ENCODE results near the gene FEZ2. TPM values are rescaled to one million over a fixed set of nuclear protein-coding genes. Genes with fewer than 3 reads are reported as not detected.

Gene FEZ2
- total and polyA plus RNA-seq, 10 of the 15 experiments (the other 5 are each of a cell fraction or from before 2014, with no cell fraction given) = 3.0 to 15.4 (median 6.6) TPM

DNA sequence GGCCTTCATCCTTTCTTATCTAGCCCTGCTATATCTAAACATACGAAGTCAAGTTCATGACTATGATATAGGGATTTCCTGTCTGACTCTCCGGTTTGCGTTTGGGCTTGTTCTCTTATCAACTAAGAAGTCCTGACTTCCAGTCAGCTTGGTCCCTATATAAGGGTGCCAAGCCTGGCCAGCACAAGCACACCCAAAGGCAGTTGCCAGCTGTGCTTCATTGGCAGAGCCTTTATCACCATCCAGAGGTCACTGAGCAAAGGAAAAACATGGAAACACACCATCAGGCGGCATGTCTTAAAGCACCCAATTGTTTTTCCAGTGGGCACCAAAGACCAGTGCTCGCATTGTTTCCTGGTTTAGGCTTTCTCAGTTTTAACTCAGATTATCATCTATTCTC, 72.7 kb downstream of the FEZ2 start:
- no peak overlapping the region for H3K27ac ChIP-seq (ENCODE audit: control insufficient read depth, insufficient read depth)
- ChIA-PET CTCF (no interaction called here), RAD21 (ENCODE audit: unreplicated experiment) (no interaction called here), POLR2A (no interaction called here), SMC1A (ENCODE audit: uncharacterized antibody, unreplicated experiment) (interaction anchor here (1.9 kb wide), 1 partner anchor 13 kb away, joined by 5 read pairs; no protein-coding TSS in a partner anchor)
- no peaks in the 10 kb centered on the region for H3K79me2 ChIP-seq (ENCODE audit: control insufficient read depth, insufficient read depth, low read length)
- no peak overlapping the region for H3K9ac ChIP-seq (ENCODE audit: control insufficient read depth, insufficient read depth, low read length)
- TF ChIP-seq NFYB (IDR thresholded peaks at IDR 0.05; ENCODE audit: insufficient read depth, low read depth, low read length) (no peak), POLR2AphosphoS2 (IDR thresholded peaks at IDR 0.05; ENCODE audit: low read depth, low read length) (no peak), ZNF207 (IDR thresholded peaks at IDR 0.05; ENCODE audit: borderline replicate concordance) (no peak), POU2F2 (IDR thresholded peaks at IDR 0.05; ENCODE audit: borderline replicate concordance, low read depth, low read length) (no peak), NR2C1 (IDR thresholded peaks at IDR 0.05) (no peak)
- TF ChIP-seq, protein P1, sequence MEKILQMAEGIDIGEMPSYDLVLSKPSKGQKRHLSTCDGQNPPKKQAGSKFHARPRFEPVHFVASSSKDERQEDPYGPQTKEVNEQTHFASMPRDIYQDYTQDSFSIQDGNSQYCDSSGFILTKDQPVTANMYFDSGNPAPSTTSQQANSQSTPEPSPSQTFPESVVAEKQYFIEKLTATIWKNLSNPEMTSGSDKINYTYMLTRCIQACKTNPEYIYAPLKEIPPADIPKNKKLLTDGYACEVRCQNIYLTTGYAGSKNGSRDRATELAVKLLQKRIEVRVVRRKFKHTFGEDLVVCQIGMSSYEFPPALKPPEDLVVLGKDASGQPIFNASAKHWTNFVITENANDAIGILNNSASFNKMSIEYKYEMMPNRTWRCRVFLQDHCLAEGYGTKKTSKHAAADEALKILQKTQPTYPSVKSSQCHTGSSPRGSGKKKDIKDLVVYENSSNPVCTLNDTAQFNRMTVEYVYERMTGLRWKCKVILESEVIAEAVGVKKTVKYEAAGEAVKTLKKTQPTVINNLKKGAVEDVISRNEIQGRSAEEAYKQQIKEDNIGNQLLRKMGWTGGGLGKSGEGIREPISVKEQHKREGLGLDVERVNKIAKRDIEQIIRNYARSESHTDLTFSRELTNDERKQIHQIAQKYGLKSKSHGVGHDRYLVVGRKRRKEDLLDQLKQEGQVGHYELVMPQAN (conservative IDR thresholded peaks at IDR 0.05) = no peak
- TF ChIP-seq, protein P2, sequence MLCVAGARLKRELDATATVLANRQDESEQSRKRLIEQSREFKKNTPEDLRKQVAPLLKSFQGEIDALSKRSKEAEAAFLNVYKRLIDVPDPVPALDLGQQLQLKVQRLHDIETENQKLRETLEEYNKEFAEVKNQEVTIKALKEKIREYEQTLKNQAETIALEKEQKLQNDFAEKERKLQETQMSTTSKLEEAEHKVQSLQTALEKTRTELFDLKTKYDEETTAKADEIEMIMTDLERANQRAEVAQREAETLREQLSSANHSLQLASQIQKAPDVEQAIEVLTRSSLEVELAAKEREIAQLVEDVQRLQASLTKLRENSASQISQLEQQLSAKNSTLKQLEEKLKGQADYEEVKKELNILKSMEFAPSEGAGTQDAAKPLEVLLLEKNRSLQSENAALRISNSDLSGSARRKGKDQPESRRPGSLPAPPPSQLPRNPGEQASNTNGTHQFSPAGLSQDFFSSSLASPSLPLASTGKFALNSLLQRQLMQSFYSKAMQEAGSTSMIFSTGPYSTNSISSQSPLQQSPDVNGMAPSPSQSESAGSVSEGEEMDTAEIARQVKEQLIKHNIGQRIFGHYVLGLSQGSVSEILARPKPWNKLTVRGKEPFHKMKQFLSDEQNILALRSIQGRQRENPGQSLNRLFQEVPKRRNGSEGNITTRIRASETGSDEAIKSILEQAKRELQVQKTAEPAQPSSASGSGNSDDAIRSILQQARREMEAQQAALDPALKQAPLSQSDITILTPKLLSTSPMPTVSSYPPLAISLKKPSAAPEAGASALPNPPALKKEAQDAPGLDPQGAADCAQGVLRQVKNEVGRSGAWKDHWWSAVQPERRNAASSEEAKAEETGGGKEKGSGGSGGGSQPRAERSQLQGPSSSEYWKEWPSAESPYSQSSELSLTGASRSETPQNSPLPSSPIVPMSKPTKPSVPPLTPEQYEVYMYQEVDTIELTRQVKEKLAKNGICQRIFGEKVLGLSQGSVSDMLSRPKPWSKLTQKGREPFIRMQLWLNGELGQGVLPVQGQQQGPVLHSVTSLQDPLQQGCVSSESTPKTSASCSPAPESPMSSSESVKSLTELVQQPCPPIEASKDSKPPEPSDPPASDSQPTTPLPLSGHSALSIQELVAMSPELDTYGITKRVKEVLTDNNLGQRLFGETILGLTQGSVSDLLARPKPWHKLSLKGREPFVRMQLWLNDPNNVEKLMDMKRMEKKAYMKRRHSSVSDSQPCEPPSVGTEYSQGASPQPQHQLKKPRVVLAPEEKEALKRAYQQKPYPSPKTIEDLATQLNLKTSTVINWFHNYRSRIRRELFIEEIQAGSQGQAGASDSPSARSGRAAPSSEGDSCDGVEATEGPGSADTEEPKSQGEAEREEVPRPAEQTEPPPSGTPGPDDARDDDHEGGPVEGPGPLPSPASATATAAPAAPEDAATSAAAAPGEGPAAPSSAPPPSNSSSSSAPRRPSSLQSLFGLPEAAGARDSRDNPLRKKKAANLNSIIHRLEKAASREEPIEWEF (IDR thresholded peaks at IDR 0.05; ENCODE audit: insufficient replicate concordance, low read depth, low read length) = no peak
- TF ChIP-seq, protein P3, sequence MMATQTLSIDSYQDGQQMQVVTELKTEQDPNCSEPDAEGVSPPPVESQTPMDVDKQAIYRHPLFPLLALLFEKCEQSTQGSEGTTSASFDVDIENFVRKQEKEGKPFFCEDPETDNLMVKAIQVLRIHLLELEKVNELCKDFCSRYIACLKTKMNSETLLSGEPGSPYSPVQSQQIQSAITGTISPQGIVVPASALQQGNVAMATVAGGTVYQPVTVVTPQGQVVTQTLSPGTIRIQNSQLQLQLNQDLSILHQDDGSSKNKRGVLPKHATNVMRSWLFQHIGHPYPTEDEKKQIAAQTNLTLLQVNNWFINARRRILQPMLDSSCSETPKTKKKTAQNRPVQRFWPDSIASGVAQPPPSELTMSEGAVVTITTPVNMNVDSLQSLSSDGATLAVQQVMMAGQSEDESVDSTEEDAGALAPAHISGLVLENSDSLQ (IDR thresholded peaks at IDR 0.05) = no peak
- WGBS (ENCODE audit: insufficient coverage, insufficient replicate concordance, low lambda C conversion rate, missing lambda C conversion rate) = 82% methylated on average over 5 of the region's 5 CpGs
- no peaks in the 10 kb centered on the region for H3K9me3 ChIP-seq (replicated peaks; ENCODE audit: control insufficient read depth, insufficient read depth, low read length)
- no peak overlapping the region for H3K4me2 ChIP-seq (ENCODE audit: control insufficient read depth, insufficient read depth)
- no peak overlapping the region for H2AFZ ChIP-seq (ENCODE audit: control insufficient read depth, low read depth, low read length)
- peaks cover 14% of the 10 kb centered on the region for H3K4me1 ChIP-seq (ENCODE audit: control insufficient read depth, insufficient read depth, low read length)
- H3K4me3 ChIP-seq = no peak overlapping the region
- in situ Hi-C loops (cut with MboI) = no loop called here
- H3K36me3 ChIP-seq (ENCODE audit: control insufficient read depth in 2 of 2, insufficient read depth in 2 of 2, low read length in 1 of 2) = no peaks in the 10 kb centered on the region
- no peaks in the 10 kb centered on the region for H4K20me1 ChIP-seq (ENCODE audit: control insufficient read depth, insufficient read depth)
- DNase-seq (ENCODE audit: low read depth, low spot score) = no peak
- no peaks in the 10 kb centered on the region for H3K27me3 ChIP-seq (replicated peaks in 1 of 2; ENCODE audit: control insufficient read depth in 2 of 2, insufficient read depth in 2 of 2, low read length in 1 of 2)
- no peak for ATAC-seq
- intact Hi-C loops (cut with micrococcal nuclease; ENCODE audit: unreplicated experiment) = no loop called here
- FAIRE-seq = no peak
- BruUV-seq (replicated peaks) = no TSS peak

All from GM12878 (cell line).